WTC11 (cell line): Measurements from ENCODE around the gene KATNA1.

Experiments used
- FOXK1 ChIP-seq: sonication (generic); formaldehyde crosslinking; IDR thresholded peaks from 2 replicates; pipeline ENCODE4 v1.8.0; 2022; ENCODE audit warnings: mild to moderate bottlenecking, moderate library complexity, missing genetic modification reagents
- NFYB ChIP-seq: sonication (generic); formaldehyde crosslinking; conservative IDR thresholded peaks from 2 replicates; pipeline ENCODE4 v1.8.0; 2022; ENCODE audit warnings: low read depth, missing genetic modification reagents
- RELA ChIP-seq: sonication (generic); formaldehyde crosslinking; IDR thresholded peaks from 2 replicates; pipeline ENCODE4 v1.8.1; 2022; ENCODE audit warnings: missing genetic modification reagents, mild to moderate bottlenecking, borderline replicate concordance
- SMAD3 ChIP-seq: sonication (generic); formaldehyde crosslinking; IDR thresholded peaks from 2 replicates; pipeline ENCODE4 v1.8.0; 2022; ENCODE audit warnings: missing genetic modification reagents, mild to moderate bottlenecking, borderline replicate concordance
- ZNF317 ChIP-seq: sonication (generic); formaldehyde crosslinking; IDR thresholded peaks from 2 replicates; pipeline ENCODE4 v1.8.1; 2023; ENCODE audit warnings: low read depth, mild to moderate bottlenecking, moderate library complexity, missing genetic modification reagents, borderline replicate concordance
- TF ChIP-seq, protein P1 (sequence below): sonication (generic); formaldehyde crosslinking; IDR thresholded peaks from 2 replicates; pipeline ENCODE4 v1.8.1; 2023; ENCODE audit warnings: mild to moderate bottlenecking, missing genetic modification reagents, moderate library complexity
- TF ChIP-seq, protein P2 (sequence below): fragments of 200-600 bp; IDR thresholded peaks from 2 replicates; pipeline ENCODE4 v1.8.0; 2022; ENCODE audit warnings: antibody characterized with exemption
- TF ChIP-seq, protein P3 (sequence below): sonication (generic); formaldehyde crosslinking; IDR thresholded peaks from 2 replicates; pipeline ENCODE4 v1.8.1; 2022; ENCODE audit warnings: missing genetic modification reagents, borderline replicate concordance
- TF ChIP-seq, protein P4 (sequence below): sonication (generic); formaldehyde crosslinking; conservative IDR thresholded peaks from 2 replicates; pipeline ENCODE4 v1.8.1; 2022; ENCODE audit warnings: mild to moderate bottlenecking, missing genetic modification reagents
- TF ChIP-seq, protein P5 (sequence below): sonication (generic); formaldehyde crosslinking; IDR thresholded peaks from 2 replicates; pipeline ENCODE4 v1.8.1; 2023; ENCODE audit warnings: mild to moderate bottlenecking, moderate library complexity, missing genetic modification reagents

DNA sequence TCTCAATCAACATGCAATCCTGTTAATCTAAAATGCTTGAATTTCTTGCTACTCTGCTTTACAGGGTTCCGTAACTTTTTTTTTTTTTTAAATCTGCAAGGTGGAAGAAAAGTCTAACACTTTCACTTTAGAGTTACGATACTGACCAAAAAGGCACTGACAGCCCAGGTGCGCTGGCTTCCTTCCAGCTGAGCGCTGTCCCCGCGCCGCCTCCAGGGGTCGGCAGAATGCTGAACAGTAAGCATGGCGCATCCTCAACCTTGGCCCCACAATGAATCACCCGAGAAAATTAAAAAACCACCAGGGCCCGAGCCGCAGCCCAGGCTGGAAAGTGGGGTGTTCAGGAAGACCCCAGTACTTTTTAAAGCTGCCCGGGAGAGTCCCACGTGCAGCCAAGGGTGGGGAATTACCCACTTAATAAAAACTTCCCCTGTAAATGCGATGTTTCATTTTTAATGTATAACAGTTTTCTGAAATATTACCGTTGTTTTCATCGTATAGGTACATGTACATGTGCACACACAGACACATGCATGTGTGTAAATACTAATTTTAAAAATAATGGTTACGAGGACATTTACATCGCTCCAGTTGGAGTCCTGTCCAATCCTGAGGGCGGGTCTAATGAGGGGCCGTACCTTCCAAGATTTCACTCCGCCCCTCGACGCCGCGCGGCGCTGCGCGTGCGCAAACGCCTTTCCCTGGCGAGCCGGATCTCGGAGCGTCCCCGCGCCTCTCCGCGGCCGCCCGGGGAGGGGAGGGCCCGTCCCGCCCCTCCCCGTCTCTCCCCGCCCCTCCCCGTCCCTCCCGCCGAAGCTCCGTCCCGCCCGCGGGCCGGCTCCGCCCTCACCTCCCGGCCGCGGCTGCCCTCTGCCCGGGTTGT is 82.7 kb downstream of the KATNA1 start, which contains the start of gene GINM1:
- TF ChIP-seq, protein P1, sequence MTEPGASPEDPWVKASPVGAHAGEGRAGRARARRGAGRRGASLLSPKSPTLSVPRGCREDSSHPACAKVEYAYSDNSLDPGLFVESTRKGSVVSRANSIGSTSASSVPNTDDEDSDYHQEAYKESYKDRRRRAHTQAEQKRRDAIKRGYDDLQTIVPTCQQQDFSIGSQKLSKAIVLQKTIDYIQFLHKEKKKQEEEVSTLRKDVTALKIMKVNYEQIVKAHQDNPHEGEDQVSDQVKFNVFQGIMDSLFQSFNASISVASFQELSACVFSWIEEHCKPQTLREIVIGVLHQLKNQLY (CRISPR knock-in tag): no peak
- TF ChIP-seq, protein P2, sequence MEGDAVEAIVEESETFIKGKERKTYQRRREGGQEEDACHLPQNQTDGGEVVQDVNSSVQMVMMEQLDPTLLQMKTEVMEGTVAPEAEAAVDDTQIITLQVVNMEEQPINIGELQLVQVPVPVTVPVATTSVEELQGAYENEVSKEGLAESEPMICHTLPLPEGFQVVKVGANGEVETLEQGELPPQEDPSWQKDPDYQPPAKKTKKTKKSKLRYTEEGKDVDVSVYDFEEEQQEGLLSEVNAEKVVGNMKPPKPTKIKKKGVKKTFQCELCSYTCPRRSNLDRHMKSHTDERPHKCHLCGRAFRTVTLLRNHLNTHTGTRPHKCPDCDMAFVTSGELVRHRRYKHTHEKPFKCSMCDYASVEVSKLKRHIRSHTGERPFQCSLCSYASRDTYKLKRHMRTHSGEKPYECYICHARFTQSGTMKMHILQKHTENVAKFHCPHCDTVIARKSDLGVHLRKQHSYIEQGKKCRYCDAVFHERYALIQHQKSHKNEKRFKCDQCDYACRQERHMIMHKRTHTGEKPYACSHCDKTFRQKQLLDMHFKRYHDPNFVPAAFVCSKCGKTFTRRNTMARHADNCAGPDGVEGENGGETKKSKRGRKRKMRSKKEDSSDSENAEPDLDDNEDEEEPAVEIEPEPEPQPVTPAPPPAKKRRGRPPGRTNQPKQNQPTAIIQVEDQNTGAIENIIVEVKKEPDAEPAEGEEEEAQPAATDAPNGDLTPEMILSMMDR: no peak
- TF ChIP-seq, protein P3, sequence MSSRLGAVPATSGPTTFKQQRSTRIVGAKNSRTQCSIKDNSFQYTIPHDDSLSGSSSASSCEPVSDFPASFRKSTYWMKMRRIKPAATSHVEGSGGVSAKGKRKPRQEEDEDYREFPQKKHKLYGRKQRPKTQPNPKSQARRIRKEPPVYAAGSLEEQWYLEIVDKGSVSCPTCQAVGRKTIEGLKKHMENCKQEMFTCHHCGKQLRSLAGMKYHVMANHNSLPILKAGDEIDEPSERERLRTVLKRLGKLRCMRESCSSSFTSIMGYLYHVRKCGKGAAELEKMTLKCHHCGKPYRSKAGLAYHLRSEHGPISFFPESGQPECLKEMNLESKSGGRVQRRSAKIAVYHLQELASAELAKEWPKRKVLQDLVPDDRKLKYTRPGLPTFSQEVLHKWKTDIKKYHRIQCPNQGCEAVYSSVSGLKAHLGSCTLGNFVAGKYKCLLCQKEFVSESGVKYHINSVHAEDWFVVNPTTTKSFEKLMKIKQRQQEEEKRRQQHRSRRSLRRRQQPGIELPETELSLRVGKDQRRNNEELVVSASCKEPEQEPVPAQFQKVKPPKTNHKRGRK (CRISPR knock-in tag): no peak
- no peak for TF ChIP-seq NFYB
- TF ChIP-seq, protein P4, sequence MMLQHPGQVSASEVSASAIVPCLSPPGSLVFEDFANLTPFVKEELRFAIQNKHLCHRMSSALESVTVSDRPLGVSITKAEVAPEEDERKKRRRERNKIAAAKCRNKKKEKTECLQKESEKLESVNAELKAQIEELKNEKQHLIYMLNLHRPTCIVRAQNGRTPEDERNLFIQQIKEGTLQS (CRISPR knock-in tag): no peak
- TF ChIP-seq SMAD3 (CRISPR knock-in tag): no peak
- TF ChIP-seq ZNF317 (CRISPR knock-in tag): no peak
- TF ChIP-seq, protein P5, sequence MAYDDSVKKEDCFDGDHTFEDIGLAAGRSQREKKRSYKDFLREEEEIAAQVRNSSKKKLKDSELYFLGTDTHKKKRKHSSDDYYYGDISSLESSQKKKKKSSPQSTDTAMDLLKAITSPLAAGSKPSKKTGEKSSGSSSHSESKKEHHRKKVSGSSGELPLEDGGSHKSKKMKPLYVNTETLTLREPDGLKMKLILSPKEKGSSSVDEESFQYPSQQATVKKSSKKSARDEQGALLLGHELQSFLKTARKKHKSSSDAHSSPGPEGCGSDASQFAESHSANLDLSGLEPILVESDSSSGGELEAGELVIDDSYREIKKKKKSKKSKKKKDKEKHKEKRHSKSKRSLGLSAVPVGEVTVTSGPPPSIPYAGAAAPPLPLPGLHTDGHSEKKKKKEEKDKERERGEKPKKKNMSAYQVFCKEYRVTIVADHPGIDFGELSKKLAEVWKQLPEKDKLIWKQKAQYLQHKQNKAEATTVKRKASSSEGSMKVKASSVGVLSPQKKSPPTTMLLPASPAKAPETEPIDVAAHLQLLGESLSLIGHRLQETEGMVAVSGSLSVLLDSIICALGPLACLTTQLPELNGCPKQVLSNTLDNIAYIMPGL: no peak
- no peak for TF ChIP-seq RELA (CRISPR knock-in tag)
- TF ChIP-seq FOXK1 (CRISPR knock-in tag): no peak
